Mucosa of descending colon (tissue), 3 donors: ENCODE results near the gene PHLDB3. TPM values are rescaled to one million over a fixed set of nuclear protein-coding genes. Genes with fewer than 3 reads are reported as not detected.
"Not testable (repeated sequence)": the region's sequence is repeated elsewhere in the genome, so short reads cannot be mapped to it uniquely, and the experiment has no call there.

ENCODE experiments used
- ATAC-seq: fragments of 200-7000 bp; cut with Tn5 transposase; one replicate; pipeline ENCODE4 v1.9.1; 2020; ENCODE audit warnings: mild to moderate bottlenecking, moderate library complexity
- DNase-seq, 3 donors: peaks; one replicate each; pipeline ENCODE4 v3.0.0-alpha.2; 2020
- H3K36me3 ChIP-seq: fragments of 200-600 bp; one replicate; pipeline ENCODE4 v1.8.0; 2021; ENCODE audit warnings: low read depth, mild to moderate bottlenecking
- H3K4me1 ChIP-seq: fragments of 200-600 bp; one replicate; pipeline ENCODE4 v1.8.0; 2021; ENCODE audit warnings: low read depth, mild to moderate bottlenecking
- H3K4me3 ChIP-seq: fragments of 200-600 bp; one replicate; pipeline ENCODE4 v1.8.0; 2021; ENCODE audit warnings: mild to moderate bottlenecking
- H3K9me3 ChIP-seq: fragments of 200-600 bp; one replicate; pipeline ENCODE4 v1.8.0; 2021; ENCODE audit warnings: mild to moderate bottlenecking
- intact Hi-C, 2 donors: fragments of 100-400 bp; cut with DNase I in 1 of 2; cut with micrococcal nuclease in 1 of 2; formaldehyde crosslinking; loops; one replicate each; pipeline versions ENCODE4 v1.11.0 to v1.11.1; 2022; cut with DNase I, micrococcal nuclease
- total RNA-seq, 3 donors: library from RNA; stranded (reverse); fragmentation: NEBNext Ultra II Directional in 2 of 3; extraction: Animal tissue kit (Norgen Biotek cat#: 25700) in 2 of 3; gene quantifications; one replicate each; pipeline versions ENCODE4 v1.2.1 to v1.2.4, GENCODE V29; 2021 to 2023
- TF ChIP-seq, protein P1 (sequence below): fragments of 200-600 bp; IDR thresholded peaks from one replicate; pipeline ENCODE4 v1.8.0; 2022; ENCODE audit warnings: antibody characterized with exemption, mild to moderate bottlenecking
- donor health status: DM: no; HTN: no; CAD: no; lungs with moderate emphysema.
- donor health status: DM: no; HTN: no; CAD: no.
- donor health status: DM: no; HTN: yes; CAD: no.

PHLDB3 gene
- total RNA-seq, 3 donors from 2014 or later: 13.2 to 22.4 (median 21.3) TPM

- Histone ChIP-seq H3K36me3 (no peaks in the 10 kb centered on the region), H3K9me3 (no peaks in the 10 kb centered on the region), H3K4me3 (no peak overlapping the region), H3K4me1 (peaks cover 9% of the 10 kb centered on the region)
- intact Hi-C loops: no loop called here
- DNase-seq (no peak), ATAC-seq (no peak)
- TF ChIP-seq, protein P1, sequence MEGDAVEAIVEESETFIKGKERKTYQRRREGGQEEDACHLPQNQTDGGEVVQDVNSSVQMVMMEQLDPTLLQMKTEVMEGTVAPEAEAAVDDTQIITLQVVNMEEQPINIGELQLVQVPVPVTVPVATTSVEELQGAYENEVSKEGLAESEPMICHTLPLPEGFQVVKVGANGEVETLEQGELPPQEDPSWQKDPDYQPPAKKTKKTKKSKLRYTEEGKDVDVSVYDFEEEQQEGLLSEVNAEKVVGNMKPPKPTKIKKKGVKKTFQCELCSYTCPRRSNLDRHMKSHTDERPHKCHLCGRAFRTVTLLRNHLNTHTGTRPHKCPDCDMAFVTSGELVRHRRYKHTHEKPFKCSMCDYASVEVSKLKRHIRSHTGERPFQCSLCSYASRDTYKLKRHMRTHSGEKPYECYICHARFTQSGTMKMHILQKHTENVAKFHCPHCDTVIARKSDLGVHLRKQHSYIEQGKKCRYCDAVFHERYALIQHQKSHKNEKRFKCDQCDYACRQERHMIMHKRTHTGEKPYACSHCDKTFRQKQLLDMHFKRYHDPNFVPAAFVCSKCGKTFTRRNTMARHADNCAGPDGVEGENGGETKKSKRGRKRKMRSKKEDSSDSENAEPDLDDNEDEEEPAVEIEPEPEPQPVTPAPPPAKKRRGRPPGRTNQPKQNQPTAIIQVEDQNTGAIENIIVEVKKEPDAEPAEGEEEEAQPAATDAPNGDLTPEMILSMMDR: no peak
These were observed 66.8 kb downstream of the PHLDB3 start for GRCh38 chr19:43437712-43438111.

GRCh38 chr19:43437284-43437683 lies 67.3 kb downstream of the PHLDB3 start:
- H3K36me3 ChIP-seq, H3K4me3 ChIP-seq, H3K9me3 ChIP-seq, ATAC-seq, intact Hi-C loops, H3K4me1 ChIP-seq, DNase-seq: not testable (repeated sequence)

GRCh38 chr19:43435775-43436174 lies 68.8 kb downstream of the PHLDB3 start:
- intact Hi-C loops: no loop called here
- Histone ChIP-seq H3K4me3 (no peak overlapping the region), H3K36me3 (no peaks in the 10 kb centered on the region), H3K9me3 (no peaks in the 10 kb centered on the region), H3K4me1 (peaks cover 9% of the 10 kb centered on the region)
- ATAC-seq (no peak), DNase-seq (no peak)
- TF ChIP-seq, protein P1: no peak

DNA sequence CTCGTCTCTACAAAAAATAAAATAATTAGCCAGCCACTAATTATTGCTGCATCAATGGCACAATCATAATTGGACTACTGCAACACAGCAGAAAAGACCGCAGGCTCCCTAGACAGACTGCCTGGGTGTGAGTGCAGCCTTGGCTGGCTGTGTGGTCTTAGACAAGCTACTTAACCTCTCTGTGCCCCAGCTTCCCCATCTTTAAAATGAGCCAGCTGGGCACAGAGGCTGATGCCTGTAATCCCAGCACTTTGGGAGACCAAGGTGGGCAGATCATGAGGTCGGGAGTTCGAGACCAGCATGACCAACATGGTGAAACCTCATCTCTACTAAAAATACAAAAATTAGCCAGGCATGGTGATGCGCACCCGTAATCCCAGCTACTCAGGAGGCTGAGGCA lies 70.9 kb downstream of the PHLDB3 start:
- Histone ChIP-seq H3K36me3 (no peaks in the 10 kb centered on the region), H3K4me1 (peaks cover 11% of the 10 kb centered on the region), H3K4me3 (no peak overlapping the region), H3K9me3 (no peaks in the 10 kb centered on the region)
- intact Hi-C loops: no loop called here
- TF ChIP-seq, protein P1: no peak
- no peak for DNase-seq
- ATAC-seq: no peak

DNA sequence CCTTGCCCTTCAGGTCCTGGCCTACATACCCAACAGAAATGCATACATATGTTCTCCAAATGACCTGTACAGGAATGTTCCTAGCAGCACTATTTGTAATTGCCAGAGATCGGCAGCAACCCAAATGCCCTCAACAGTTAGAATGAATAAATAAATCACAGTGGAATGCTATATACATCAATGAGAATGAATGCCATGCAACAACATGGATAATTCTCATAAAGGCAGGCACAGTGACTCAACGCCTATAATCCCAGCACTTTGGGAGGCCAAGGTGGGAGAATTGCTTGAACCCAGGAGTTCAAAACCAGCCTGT lies 71.2 kb downstream of the PHLDB3 start:
- no peak for DNase-seq
- H3K4me1 ChIP-seq: peaks cover 7% of the 10 kb centered on the region

GRCh38 chr19:43430976-43431375 lies 73.6 kb downstream of the PHLDB3 start:
- peaks cover 16% of the 10 kb centered on the region for H3K4me1 ChIP-seq
- no peaks in the 10 kb centered on the region for H3K36me3 ChIP-seq
- TF ChIP-seq, protein P1: no peak
- ATAC-seq (no peak), DNase-seq (no peak)
- H3K9me3 ChIP-seq: no peaks in the 10 kb centered on the region
- intact Hi-C loops: no loop called here
- H3K4me3 ChIP-seq: no peak overlapping the region

More for the DNA sequence above, 71.2 kb downstream of the PHLDB3 start:
- no peak overlapping the region for H3K4me3 ChIP-seq
- no peaks in the 10 kb centered on the region for H3K9me3 ChIP-seq
- ATAC-seq: no peak
- no peaks in the 10 kb centered on the region for H3K36me3 ChIP-seq
- intact Hi-C loops: no loop called here
- TF ChIP-seq, protein P1: no peak
